PC-9 (cell line): ENCODE results near the gene SETD1B. TPM values are rescaled to one million over a fixed set of nuclear protein-coding genes. Genes with fewer than 3 reads are reported as not detected.

ENCODE experiments used
- BruUV-seq: library from RNA; stranded (reverse); fragments of 400-500 nt; replicated peaks from 2 replicates; lab custom pipeline; 2021; lab: Mats Ljungman, UMichigan
- CTCF ChIA-PET: fragments of 300-600 bp; sonication (Branson Sonifier 250); formaldehyde crosslinking; loops from one replicate; lab custom pipeline; 2022; ENCODE audit warnings: antibody characterized with exemption; lab: Charles Lee
- POLR2A ChIA-PET: fragments of 300-600 bp; sonication (Branson Sonifier 250); formaldehyde crosslinking; loops from one replicate; lab custom pipeline; 2022; ENCODE audit warnings: antibody characterized with exemption; ENCODE audit not compliant: unreplicated experiment; lab: Charles Lee
- DNase-seq, 2 experiments: peaks; one replicate each; pipeline versions ENCODE4 v3.0.0 to v3.0.0-alpha.2; 2015 to 2022; ENCODE audit warnings: mixed read lengths in 1 of 2
- H2AFZ ChIP-seq: fragments of 200-600 bp; sonication (generic); 2 replicates; pipeline ENCODE4 v1.8.1; 2017; ENCODE audit warnings: antibody characterized with exemption
- H3F3A ChIP-seq: fragments of 200-600 bp; sonication (generic); 2 replicates; pipeline ENCODE4 v1.8.1; 2017; ENCODE audit warnings: antibody characterized with exemption, mild to moderate bottlenecking, low read depth; ENCODE audit not compliant: insufficient read depth
- H3K27ac ChIP-seq: fragments of 200-600 bp; sonication (generic); 2 replicates; pipeline ENCODE4 v1.6.1; 2016; ENCODE audit warnings: mixed run types
- H3K27me3 ChIP-seq: fragments of 200-600 bp; sonication (generic); 2 replicates; pipeline ENCODE4 v1.6.1; 2016; ENCODE audit warnings: low read depth, mixed run types; ENCODE audit not compliant: insufficient read depth
- H3K36me3 ChIP-seq: fragments of 200-600 bp; sonication (generic); 2 replicates; pipeline ENCODE4 v1.6.1; 2016; ENCODE audit warnings: low read depth, mixed run types
- H3K4me1 ChIP-seq: fragments of 200-600 bp; sonication (generic); replicated peaks from 2 replicates; pipeline ENCODE4 v1.6.1; 2016; ENCODE audit warnings: mixed run types; ENCODE audit not compliant: insufficient read depth
- H3K4me2 ChIP-seq: fragments of 200-600 bp; sonication (generic); 2 replicates; pipeline ENCODE4 v1.6.1; 2017; ENCODE audit warnings: mixed run types
- H3K4me3 ChIP-seq: fragments of 200-600 bp; sonication (generic); 2 replicates; pipeline ENCODE4 v1.6.1; 2016; ENCODE audit warnings: mixed run types
- H3K79me2 ChIP-seq: fragments of 200-600 bp; sonication (generic); 2 replicates; pipeline ENCODE4 v1.6.1; 2017; ENCODE audit warnings: low read depth, mixed run types
- H3K9me2 ChIP-seq: fragments of 200-600 bp; sonication (generic); 2 replicates; pipeline ENCODE4 v1.8.1; 2017; ENCODE audit warnings: mild to moderate bottlenecking; ENCODE audit not compliant: insufficient read depth
- H3K9me3 ChIP-seq: fragments of 200-600 bp; sonication (generic); 2 replicates; pipeline ENCODE4 v1.8.1; 2016; ENCODE audit warnings: low read depth; ENCODE audit not compliant: insufficient read depth
- H4K20me1 ChIP-seq: fragments of 200-600 bp; sonication (generic); 2 replicates; pipeline ENCODE4 v1.8.1; 2017; ENCODE audit not compliant: insufficient read depth
- EZH2 ChIP-seq: fragments of 200-600 bp; sonication (generic); IDR thresholded peaks from 2 replicates; pipeline ENCODE4 v1.8.0; 2017; ENCODE audit warnings: antibody characterized with exemption, low read depth
- intact Hi-C: fragments of 100-400 bp; cut with micrococcal nuclease; formaldehyde crosslinking; loops from one replicate; pipeline ENCODE4 v1.10.0; 2022; ENCODE audit not compliant: unreplicated experiment
- total RNA-seq: library from RNA; stranded (reverse); gene quantifications from 2 replicates; pipeline ENCODE4 v1.2.3, GENCODE V29; 2021
- TF ChIP-seq, protein P1 (sequence below): fragments of 200-600 bp; sonication (generic); conservative IDR thresholded peaks from 2 replicates; pipeline ENCODE4 v1.6.1; 2017; ENCODE audit warnings: mixed run types, antibody characterized with exemption, mild to moderate bottlenecking, moderate library complexity

The SETD1B gene
- total RNA-seq, 1 experiment from 2014 or later: 22.6 TPM

DNA sequence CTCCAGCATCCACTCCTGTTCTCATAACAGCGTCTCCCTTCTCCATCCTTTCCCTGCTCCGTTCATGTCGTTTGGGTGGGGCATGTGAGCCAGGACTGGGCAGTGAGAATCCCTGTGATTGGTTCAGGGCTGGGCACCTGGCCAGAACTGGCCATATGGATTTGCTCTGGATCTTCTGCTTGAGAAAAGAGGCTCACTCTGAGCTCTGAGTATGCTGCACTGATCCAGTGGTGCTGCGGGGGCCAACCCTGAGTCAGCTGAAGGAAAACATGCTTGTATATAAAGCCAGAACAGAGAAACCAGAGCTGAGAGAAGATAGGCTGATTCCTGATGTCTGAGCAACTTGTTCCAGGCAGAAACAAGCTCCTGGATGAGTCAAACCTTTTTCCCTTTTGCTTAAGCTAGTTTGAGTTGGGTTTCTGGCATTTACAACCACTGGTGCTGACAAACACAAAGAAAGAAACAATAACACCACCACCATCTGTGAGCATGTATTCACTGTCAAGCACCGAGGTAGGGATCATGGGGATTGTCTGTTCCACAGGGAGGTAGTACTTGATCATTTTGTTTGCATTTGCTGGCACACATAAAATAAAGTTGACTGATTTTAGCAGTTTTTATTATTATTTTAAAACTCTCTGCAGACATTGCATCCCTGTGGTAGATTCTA lies 68.9 kb downstream of the SETD1B start:
- no peaks in the 10 kb centered on the region for H3K9me2 ChIP-seq
- no peaks in the 10 kb centered on the region for H4K20me1 ChIP-seq
- no peaks in the 10 kb centered on the region for H3K79me2 ChIP-seq
- no peaks in the 10 kb centered on the region for H3K9me3 ChIP-seq
- no peak overlapping the region for H3K4me2 ChIP-seq
- POLR2A ChIA-PET: no interaction called here
- H2AFZ ChIP-seq: no peak overlapping the region
- CTCF ChIA-PET: no interaction called here
- no peaks in the 10 kb centered on the region for H3K36me3 ChIP-seq
- no peak overlapping the region for H3K27ac ChIP-seq
- intact Hi-C loops: no loop called here
- H3F3A ChIP-seq: peaks cover 1% of the 10 kb centered on the region; the same call in 1 of the 2 replicates
- no TSS peak for BruUV-seq
- H3K4me1 ChIP-seq: peaks cover 1% of the 10 kb centered on the region; the same call in 1 of the 2 replicates
- H3K4me3 ChIP-seq: no peak overlapping the region
- DNase-seq: no peak
- TF ChIP-seq, protein P1, sequence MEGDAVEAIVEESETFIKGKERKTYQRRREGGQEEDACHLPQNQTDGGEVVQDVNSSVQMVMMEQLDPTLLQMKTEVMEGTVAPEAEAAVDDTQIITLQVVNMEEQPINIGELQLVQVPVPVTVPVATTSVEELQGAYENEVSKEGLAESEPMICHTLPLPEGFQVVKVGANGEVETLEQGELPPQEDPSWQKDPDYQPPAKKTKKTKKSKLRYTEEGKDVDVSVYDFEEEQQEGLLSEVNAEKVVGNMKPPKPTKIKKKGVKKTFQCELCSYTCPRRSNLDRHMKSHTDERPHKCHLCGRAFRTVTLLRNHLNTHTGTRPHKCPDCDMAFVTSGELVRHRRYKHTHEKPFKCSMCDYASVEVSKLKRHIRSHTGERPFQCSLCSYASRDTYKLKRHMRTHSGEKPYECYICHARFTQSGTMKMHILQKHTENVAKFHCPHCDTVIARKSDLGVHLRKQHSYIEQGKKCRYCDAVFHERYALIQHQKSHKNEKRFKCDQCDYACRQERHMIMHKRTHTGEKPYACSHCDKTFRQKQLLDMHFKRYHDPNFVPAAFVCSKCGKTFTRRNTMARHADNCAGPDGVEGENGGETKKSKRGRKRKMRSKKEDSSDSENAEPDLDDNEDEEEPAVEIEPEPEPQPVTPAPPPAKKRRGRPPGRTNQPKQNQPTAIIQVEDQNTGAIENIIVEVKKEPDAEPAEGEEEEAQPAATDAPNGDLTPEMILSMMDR: no peak
- no peak for TF ChIP-seq EZH2
- H3K27me3 ChIP-seq: no peaks in the 10 kb centered on the region

DNA sequence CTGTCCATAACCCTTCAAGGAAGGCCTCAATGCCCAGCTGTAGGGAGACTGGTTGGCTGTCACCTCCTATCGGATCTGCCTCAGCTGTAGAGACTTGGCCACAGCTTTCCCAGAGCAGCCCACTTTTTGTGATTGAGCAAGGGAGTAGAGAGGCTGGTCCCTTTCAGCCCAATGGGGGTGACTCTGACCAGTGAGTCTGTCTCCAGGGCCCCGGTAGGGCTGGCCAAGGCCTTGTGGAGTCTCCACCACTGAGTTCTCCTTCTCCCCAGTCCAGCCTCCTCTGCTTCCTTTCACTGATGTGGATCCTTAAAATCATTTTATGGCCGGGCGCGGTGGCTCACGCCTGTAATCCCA lies 69.4 kb downstream of the SETD1B start:
- TF ChIP-seq EZH2: no peak
- TF ChIP-seq, protein P1: no peak
- Histone ChIP-seq H3K36me3 (no peaks in the 10 kb centered on the region), H3K4me2 (no peak overlapping the region), H3K27me3 (no peaks in the 10 kb centered on the region), H3K27ac (no peak overlapping the region), H3K9me3 (no peaks in the 10 kb centered on the region), H3F3A (peaks cover 6% of the 10 kb centered on the region; the same call in 1 of the 2 replicates), H4K20me1 (no peaks in the 10 kb centered on the region), H3K4me1 (peaks cover 6% of the 10 kb centered on the region; the same call in 1 of the 2 replicates), H3K4me3 (no peak overlapping the region), H3K9me2 (no peaks in the 10 kb centered on the region), H2AFZ (no peak overlapping the region), H3K79me2 (no peaks in the 10 kb centered on the region)
- intact Hi-C loops: no loop called here
- no peak for DNase-seq
- POLR2A ChIA-PET: no interaction called here
- CTCF ChIA-PET: no interaction called here
- BruUV-seq: no TSS peak

DNA sequence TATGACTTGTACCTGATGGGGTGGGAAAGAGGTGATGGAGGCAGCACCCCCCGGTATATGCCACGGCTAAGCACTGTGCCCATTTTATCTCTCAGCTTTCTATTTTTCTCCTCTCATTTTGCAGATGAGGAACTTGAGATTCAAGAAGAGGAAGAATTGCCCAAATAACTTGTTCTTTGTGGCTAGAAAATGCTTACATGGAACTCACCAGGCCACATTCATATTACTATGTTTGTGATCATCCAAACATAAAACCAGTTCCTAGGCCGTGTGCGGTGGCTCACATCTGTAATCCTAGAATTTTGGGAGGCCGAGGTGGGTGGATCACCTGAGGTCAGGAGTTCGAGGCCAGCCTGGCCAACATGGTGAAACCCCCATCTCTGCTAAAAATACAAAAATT lies 70.3 kb downstream of the SETD1B start:
- Histone ChIP-seq H3K4me1 (peaks cover 9% of the 10 kb centered on the region; the same call in 1 of the 2 replicates), H3K9me3 (no peaks in the 10 kb centered on the region)
- CTCF ChIA-PET: no interaction called here

More for the DNA sequence above, 70.3 kb downstream of the SETD1B start:
- Histone ChIP-seq H3K36me3 (no peaks in the 10 kb centered on the region), H3K4me2 (no peak overlapping the region), H3K9me2 (no peaks in the 10 kb centered on the region), H3K27ac (no peak overlapping the region), H4K20me1 (no peaks in the 10 kb centered on the region), H3K79me2 (no peaks in the 10 kb centered on the region), H3K4me3 (no peak overlapping the region), H3K27me3 (no peaks in the 10 kb centered on the region), H2AFZ (no peak overlapping the region), H3F3A (peaks cover 8% of the 10 kb centered on the region; the same call in 1 of the 2 replicates)
- intact Hi-C loops: no loop called here
- DNase-seq: no peak
- no peak for TF ChIP-seq EZH2
- TF ChIP-seq, protein P1: no peak
- no TSS peak for BruUV-seq
- POLR2A ChIA-PET: no interaction called here
